ENCODE results near the gene ZNF485.

Gene ZNF485

DNA sequence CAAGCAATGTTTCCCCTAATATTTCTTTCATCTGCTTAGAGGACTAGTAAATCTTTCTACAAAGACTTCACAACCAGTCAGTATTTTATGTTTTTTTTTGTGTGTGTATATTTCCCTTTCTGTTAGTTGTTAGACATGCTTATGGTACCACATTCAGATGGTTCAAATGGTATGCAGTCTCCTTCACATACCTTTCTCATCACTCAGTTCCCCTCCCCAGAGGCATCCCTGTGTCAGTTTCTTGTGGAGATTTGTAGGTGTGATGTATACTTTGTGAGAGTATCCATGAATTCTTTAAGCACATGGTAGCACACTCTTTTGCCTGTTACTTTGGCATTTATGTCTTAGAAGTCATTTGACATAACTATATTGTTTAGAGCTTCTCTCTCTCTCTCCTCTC lies 4.4 kb downstream of the ZNF485 start:
- Histone ChIP-seq H3K27me3 (replicated peaks; ENCODE audit: control insufficient read depth, insufficient read depth, low read length) (no peaks in the 10 kb centered on the region), H3K4me3 (replicated peaks; ENCODE audit: low read depth, low read length) (no peak overlapping the region), H3K36me3 (ENCODE audit: control insufficient read depth, insufficient read depth, low read length) (no peaks in the 10 kb centered on the region; the same call in none of the 2 replicates)
- TF ChIP-seq, protein P1, sequence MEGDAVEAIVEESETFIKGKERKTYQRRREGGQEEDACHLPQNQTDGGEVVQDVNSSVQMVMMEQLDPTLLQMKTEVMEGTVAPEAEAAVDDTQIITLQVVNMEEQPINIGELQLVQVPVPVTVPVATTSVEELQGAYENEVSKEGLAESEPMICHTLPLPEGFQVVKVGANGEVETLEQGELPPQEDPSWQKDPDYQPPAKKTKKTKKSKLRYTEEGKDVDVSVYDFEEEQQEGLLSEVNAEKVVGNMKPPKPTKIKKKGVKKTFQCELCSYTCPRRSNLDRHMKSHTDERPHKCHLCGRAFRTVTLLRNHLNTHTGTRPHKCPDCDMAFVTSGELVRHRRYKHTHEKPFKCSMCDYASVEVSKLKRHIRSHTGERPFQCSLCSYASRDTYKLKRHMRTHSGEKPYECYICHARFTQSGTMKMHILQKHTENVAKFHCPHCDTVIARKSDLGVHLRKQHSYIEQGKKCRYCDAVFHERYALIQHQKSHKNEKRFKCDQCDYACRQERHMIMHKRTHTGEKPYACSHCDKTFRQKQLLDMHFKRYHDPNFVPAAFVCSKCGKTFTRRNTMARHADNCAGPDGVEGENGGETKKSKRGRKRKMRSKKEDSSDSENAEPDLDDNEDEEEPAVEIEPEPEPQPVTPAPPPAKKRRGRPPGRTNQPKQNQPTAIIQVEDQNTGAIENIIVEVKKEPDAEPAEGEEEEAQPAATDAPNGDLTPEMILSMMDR (IDR thresholded peaks at IDR 0.05; ENCODE audit: insufficient read depth, low read length, poor library complexity, severe bottlenecking): no peak
- no peak for DNase-seq (ENCODE audit: extremely low read depth, insufficient read length)

DNA sequence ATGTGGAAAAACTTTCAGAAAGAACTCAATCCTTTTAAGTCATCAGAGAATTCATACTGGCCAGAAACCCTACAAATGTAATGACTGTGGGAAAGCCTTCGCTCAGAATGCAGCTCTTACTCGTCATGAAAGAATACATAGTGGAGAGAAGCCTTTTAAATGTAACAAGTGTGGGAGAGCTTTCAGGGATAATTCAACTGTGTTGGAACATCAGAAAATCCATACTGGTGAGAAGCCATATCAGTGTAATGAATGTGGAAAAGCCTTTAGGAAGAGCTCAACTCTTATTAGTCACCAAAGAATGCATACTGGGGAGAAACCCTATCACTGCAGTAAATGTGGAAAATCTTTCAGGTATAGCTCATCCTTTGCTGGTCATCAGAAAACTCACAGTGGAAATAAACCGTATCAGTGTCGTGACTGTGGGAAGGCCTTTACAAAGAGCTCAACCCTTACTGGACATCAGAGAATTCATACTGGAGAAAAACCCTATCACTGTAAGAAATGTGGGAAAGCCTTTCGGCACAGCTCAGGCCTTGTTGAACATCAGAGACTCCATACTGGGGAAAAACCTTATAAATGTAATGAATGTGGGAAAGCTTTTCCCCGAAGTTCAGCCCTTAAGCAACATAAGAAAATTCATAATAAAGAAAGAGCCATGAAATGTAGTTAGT lies 10.6 kb downstream of the ZNF485 start:
- TF ChIP-seq, protein P1 (IDR thresholded peaks at IDR 0.05; ENCODE audit: insufficient read depth, low read length, poor library complexity, severe bottlenecking): no peak
- DNase-seq (ENCODE audit: extremely low read depth, insufficient read length): no peak
- no peak overlapping the region for H3K4me3 ChIP-seq (replicated peaks; ENCODE audit: low read depth, low read length)
- no peaks in the 10 kb centered on the region for H3K27me3 ChIP-seq (replicated peaks; ENCODE audit: control insufficient read depth, insufficient read depth, low read length)
- no peaks in the 10 kb centered on the region; the same call in 1 of the 2 replicates for H3K36me3 ChIP-seq (ENCODE audit: control insufficient read depth, insufficient read depth, low read length)

DNA sequence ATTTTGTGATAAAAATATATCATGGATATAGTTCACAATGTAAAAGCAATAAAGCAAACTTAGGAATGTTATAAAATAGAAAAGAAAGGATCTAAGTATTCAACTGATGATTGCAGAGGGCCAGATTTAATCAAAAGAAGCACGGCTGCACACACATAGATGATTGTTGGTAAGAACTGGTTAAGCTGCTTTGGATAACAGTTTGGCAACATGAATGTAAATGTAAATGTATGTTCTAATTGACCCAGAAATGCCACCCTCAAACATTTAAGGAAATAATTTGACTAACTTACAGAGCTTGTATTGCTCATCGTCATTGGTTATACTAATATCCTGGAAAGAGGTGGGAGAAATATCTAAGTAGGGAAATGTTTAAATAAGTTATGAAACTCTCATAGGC lies 13.1 kb downstream of the ZNF485 start:
- Histone ChIP-seq H3K36me3 (ENCODE audit: control insufficient read depth, insufficient read depth, low read length) (no peaks in the 10 kb centered on the region; the same call in 1 of the 2 replicates), H3K27me3 (replicated peaks; ENCODE audit: control insufficient read depth, insufficient read depth, low read length) (no peaks in the 10 kb centered on the region), H3K4me3 (replicated peaks; ENCODE audit: low read depth, low read length) (no peak overlapping the region)
- TF ChIP-seq, protein P1 (IDR thresholded peaks at IDR 0.05; ENCODE audit: insufficient read depth, low read length, poor library complexity, severe bottlenecking): no peak
- no peak for DNase-seq (ENCODE audit: extremely low read depth, insufficient read length)

DNA sequence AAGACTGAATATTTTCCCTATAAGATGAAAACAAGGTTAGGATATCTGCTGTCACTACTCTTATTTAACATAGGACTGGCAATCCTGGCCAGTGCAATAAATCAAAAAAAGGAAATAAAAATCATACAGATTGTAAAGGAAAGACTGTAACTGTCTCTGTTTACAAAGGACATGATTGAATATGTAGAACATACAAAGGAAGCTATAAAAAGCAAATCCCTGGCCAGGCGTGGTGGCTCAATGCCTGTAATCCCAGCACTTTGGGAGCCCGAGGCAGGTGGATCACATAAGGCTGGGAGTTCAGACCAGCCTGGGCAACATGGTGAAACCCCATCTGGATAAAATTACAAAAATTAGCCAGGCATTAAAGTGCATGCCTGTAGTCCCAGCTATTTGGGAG lies 15.8 kb downstream of the ZNF485 start:
- Histone ChIP-seq H3K27me3 (replicated peaks; ENCODE audit: control insufficient read depth, insufficient read depth, low read length) (no peaks in the 10 kb centered on the region), H3K4me3 (replicated peaks; ENCODE audit: low read depth, low read length) (no peak overlapping the region), H3K36me3 (ENCODE audit: control insufficient read depth, insufficient read depth, low read length) (no peaks in the 10 kb centered on the region)
- TF ChIP-seq, protein P1 (IDR thresholded peaks at IDR 0.05; ENCODE audit: insufficient read depth, low read length, poor library complexity, severe bottlenecking): no peak
- no peak for DNase-seq (ENCODE audit: extremely low read depth, insufficient read length)

DNA sequence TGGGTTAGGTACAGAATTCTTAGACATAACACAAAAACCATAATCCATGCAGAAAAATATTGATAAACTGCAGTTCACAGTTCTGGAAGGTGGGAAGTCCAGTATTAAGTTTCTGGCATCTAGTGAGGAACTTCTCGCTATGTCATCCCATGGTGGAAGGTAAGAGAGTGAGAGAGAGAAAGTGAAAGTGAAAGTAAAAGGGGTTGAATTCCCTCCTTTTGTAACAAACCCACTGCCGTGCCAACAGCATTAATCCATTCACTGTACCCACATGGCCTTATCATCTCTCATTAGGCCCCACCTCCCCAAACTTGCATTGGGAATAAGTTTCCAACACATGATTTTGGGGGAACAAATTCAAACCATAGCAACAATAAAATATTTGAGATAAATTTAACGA lies 17.1 kb downstream of the ZNF485 start:
- H3K27me3 ChIP-seq (replicated peaks; ENCODE audit: control insufficient read depth, insufficient read depth, low read length): no peaks in the 10 kb centered on the region
- H3K4me3 ChIP-seq (replicated peaks; ENCODE audit: low read depth, low read length): no peak overlapping the region
- TF ChIP-seq, protein P1 (IDR thresholded peaks at IDR 0.05; ENCODE audit: insufficient read depth, low read length, poor library complexity, severe bottlenecking): no peak
- no peak for DNase-seq (ENCODE audit: extremely low read depth, insufficient read length)
- no peaks in the 10 kb centered on the region for H3K36me3 ChIP-seq (ENCODE audit: control insufficient read depth, insufficient read depth, low read length)

DNA sequence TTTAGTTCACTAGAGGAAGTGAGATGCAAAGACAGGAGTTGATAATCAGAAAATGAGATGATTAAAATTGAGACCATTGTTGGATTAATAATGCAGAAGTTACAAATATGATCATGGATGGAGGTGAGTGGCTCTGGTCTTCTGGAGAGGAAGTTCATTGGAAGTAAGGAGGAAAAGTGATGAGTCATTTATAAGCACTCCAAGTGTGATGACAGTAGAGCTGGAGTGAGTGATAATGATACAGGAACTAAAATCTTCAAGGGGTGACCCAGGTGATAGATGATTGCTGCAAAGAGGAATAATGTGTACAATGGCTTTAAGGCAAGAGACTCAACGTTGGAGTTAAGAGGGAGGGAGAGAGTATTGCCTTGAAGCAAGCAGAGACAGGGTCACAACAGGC lies 21.7 kb downstream of the ZNF485 start:
- Histone ChIP-seq H3K27me3 (replicated peaks; ENCODE audit: control insufficient read depth, insufficient read depth, low read length) (no peaks in the 10 kb centered on the region), H3K4me3 (replicated peaks; ENCODE audit: low read depth, low read length) (no peak overlapping the region), H3K36me3 (ENCODE audit: control insufficient read depth, insufficient read depth, low read length) (no peaks in the 10 kb centered on the region)
- TF ChIP-seq, protein P1 (IDR thresholded peaks at IDR 0.05; ENCODE audit: insufficient read depth, low read length, poor library complexity, severe bottlenecking): no peak
- DNase-seq (ENCODE audit: extremely low read depth, insufficient read length): no peak
